ENCODE data around the gene CSNK1G2.

Gene CSNK1G2

GRCh38 chr19:1920644-1921043, 20.3 kb upstream of the CSNK1G2 start:
- DNase-seq: no peak

GRCh38 chr19:1921326-1921725, 19.6 kb upstream of the CSNK1G2 start:
- DNase-seq: no peak

GRCh38 chr19:1921825-1922224, 19.1 kb upstream of the CSNK1G2 start:
- DNase-seq: no peak

GRCh38 chr19:1922803-1923202, 18.2 kb upstream of the CSNK1G2 start:
- DNase-seq: no peak

- DNase-seq: no peak
Measured at GRCh38 chr19:1923319-1923718, 17.7 kb upstream of the CSNK1G2 start.

GRCh38 chr19:1924320-1924961, 16.5 kb upstream of the CSNK1G2 start:
- no peak for DNase-seq

GRCh38 chr19:1925544-1925943, 15.4 kb upstream of the CSNK1G2 start:
- DNase-seq: no peak

- DNase-seq: peak; percentile 89
Measured at GRCh38 chr19:1929021-1929742, 11.8 kb upstream of the CSNK1G2 start.

GRCh38 chr19:1931445-1931844, 9.5 kb upstream of the CSNK1G2 start:
- DNase-seq: no peak

- no peak for DNase-seq
Measured at GRCh38 chr19:1932395-1932794, 8.6 kb upstream of the CSNK1G2 start.

- no peak for DNase-seq
Measured at GRCh38 chr19:1933244-1933643, 7.7 kb upstream of the CSNK1G2 start.

- no peak for DNase-seq
Measured at GRCh38 chr19:1933942-1934341, 7.0 kb upstream of the CSNK1G2 start.

- peak; percentile 54 for DNase-seq
Measured at GRCh38 chr19:1935484-1936208, 5.3 kb upstream of the CSNK1G2 start.

- no peak for DNase-seq
Measured at GRCh38 chr19:1936430-1936829, 4.5 kb upstream of the CSNK1G2 start.

GRCh38 chr19:1936916-1937610, 3.9 kb upstream of the CSNK1G2 start:
- DNase-seq: no peak

- DNase-seq: no peak
Measured at GRCh38 chr19:1938071-1938470, 2.9 kb upstream of the CSNK1G2 start.

- DNase-seq: peak; percentile 83
Measured at GRCh38 chr19:1942078-1942933, 1.3 kb downstream of the CSNK1G2 start.

GRCh38 chr19:1942934-1943555, 2.1 kb downstream of the CSNK1G2 start:
- peak; percentile 19 for DNase-seq

GRCh38 chr19:1943661-1944087, 2.7 kb downstream of the CSNK1G2 start:
- no peak for DNase-seq

- no peak for DNase-seq
Measured at GRCh38 chr19:1944088-1944915, 3.3 kb downstream of the CSNK1G2 start.
